SH-SY5Y (cell line): ENCODE results near the gene PKP3.

Source experiments
- GATA2 ChIP-seq: IDR thresholded peaks from 2 replicates; pipeline ENCODE4 v1.6.1; 2011; ENCODE audit warnings: mild to moderate bottlenecking, low read depth, low read length
- GATA3 ChIP-seq: IDR thresholded peaks from 2 replicates; pipeline ENCODE4 v1.6.1; 2011; ENCODE audit warnings: low read depth, mild to moderate bottlenecking, low read length, moderate library complexity

- no peak for TF ChIP-seq GATA2
- no peak for TF ChIP-seq GATA3
Observed at GRCh38 chr11:445765-446588, 52.0 kb downstream of the PKP3 start.
